Cortex of kidney (tissue), 1 donor: ENCODE results near the gene HIPK2.

ENCODE experiments used
- DNase-seq: peaks from one replicate; lab custom pipeline; 2025; lab: John Stamatoyannopoulos, UW

The HIPK2 gene

DNA sequence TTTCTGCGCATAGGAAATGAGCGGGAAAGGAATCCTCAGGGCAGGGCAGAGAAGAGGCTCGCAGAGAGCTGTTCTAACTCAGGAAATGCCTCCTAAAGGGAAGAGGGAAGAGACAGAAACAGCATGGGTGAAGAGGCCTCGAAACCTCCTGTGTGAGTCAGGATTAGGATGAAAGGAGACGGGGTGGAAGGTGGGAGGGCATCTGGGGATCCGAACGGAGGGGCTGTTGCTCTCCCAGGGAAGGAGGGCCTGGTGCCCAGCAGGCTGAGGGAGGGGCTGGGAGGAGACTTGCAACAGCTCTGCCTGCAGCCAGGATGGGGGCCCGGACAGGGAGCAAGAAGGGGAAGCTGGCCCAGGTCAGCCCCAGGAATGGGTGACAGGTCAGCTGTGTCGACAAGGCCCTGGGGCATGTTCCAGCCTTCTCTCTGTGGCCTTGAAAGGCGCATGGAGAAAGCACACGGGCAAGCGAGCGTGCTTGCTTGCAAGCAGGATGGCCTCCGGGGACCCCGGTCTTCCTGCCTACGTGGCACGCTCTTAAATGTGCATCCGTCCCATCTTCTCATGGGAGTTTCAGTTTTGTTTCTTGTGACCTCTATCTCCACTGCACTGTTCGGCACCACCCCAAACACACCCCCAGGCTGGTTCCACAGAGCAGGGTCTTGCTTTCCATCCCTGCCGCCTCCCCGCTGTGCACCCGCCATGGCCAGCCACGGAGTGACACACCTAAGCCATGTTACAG, 63.5 kb downstream of the HIPK2 start:
- no peak for DNase-seq

DNA sequence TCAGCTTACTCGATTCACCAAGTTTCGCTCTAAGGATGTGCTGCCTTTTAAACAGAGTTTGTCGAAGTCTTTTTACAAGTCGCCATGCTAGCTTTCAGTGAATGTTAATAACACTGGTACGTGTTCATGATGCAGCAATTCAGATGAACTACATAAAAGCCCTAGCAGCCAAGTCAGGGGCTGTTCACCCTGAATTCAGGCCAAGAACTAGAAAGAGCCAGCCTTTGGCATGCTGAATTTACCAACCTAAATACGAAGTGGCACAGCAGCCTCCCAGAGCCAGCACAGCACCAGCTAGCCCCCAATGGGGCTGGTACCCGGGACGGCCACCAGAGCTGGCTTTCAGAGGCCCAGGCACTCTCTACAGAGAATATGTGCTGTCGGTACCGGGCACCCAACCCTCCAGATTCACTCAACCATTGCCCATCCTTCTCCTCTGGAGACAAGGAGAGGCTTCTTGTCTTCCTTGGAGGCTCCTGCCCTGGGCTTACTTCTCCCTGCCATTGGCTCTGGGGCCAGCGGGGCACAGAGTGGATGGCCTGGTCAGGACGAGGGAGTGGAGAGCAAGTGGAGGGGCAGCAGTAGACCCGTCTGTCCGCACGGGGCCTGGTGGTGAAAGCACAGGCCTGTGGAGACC, 64.2 kb downstream of the HIPK2 start:
- no peak for DNase-seq

DNA sequence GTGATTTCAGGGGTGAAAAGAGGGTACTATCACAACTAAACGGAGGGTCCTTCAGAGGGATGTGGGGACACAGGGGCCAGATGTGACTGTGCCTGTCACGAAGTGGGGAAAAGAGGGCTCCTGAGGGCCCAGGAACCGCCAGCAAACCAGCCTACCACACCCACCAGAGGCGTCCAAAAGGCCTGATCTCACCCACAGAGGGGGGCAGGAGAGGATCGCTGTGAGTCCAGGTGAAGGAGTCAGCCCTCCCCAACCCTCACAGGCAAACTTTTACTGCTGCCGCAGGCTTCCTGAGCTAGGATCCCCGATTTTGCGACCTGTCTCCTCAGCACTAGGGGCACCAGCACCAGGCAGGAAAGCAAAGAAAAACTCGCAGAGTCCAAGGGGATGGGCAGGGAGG, 64.7 kb downstream of the HIPK2 start:
- DNase-seq: no peak

DNA sequence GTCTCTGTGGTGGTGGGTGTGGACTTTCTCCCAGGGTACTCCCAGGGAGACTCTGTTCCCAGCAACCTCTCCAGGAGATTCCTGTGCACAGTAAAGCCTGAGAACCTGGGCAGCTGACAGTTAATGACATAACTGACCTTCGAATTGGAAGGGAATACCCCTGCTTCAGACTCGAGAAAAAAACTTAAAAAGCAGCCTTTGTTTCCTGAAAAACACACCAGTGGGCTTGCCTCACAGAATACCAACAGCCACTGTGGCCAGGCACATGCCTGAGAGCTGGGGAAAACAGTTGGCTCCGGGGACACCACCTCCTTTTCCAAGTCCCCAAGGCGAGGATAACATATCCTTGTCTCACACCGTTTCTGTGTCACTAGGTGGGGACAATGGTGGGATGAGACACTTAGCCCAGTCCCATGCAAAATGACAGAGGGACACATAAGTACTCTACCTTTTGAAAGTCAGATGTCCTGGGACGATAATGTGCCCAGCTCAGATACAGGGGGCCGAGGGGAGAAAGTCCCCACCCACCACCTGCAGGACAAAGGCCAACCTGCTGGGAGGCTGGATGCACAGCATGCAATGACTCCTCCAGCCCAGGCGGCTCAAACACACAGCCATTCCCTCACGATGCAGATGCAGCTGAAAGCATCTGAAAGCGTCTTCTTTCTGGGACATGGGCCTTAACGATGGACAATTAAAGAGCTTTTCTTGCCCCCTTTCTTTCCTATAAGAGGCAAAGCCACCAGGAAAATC, 65.6 kb downstream of the HIPK2 start:
- no peak for DNase-seq

DNA sequence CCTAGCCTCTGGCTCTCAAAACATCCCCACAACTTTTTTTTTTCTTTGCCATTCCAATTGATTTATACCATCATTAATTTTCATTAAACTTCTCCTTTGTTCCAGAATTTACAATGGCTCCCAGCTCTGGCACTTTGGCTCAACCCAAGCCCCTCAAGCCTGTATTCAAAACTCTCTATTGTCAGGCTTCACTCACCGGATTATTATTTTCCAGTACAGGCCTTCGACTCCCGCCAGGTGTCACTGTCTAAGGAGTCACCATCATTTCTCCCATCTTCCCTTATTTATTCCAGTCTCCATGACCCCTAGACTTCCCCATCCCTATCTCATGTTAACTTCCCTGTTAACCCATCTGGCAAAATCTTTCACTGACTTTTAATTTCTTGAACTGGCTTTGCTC, 67.8 kb downstream of the HIPK2 start:
- DNase-seq: no peak

DNA sequence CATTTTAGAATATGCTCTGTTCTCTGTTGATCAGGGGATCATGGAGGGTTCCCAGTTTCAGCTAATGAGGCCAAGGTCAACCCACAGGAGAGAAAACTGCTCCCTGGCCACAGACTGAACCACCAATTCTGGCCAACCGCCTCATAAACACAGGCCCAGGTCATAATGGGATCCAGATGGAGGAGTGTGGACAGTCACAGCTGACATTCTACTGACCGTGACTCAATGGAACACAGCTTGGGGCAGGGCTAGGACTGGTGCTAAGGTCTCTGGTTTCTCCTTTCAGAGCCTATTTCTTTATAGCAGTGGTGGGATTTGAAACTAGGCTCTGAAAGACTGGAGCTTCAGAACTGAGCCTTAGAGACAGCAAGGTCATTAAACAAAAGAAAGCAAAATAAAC, 68.3 kb downstream of the HIPK2 start:
- no peak for DNase-seq

DNA sequence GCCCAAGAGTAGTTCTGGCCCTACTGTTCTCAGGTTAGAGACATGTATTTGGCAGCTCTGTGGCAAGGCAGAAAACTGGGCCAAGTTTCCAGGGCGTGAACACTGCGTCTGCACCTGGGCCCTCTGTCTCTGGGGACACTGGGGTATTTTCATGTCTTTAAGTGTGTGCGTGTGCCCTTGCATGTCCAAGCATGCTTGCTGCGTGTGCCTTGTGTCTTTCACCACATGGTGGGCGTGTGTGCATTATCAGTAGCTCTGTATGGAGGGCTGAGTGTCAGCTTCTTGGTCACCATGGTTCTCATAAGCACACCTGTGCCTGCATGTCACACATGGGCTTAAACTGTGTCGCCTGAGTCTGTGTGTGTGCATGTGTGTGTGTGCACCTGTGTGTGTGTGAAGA, 69.3 kb downstream of the HIPK2 start:
- DNase-seq: no peak

DNA sequence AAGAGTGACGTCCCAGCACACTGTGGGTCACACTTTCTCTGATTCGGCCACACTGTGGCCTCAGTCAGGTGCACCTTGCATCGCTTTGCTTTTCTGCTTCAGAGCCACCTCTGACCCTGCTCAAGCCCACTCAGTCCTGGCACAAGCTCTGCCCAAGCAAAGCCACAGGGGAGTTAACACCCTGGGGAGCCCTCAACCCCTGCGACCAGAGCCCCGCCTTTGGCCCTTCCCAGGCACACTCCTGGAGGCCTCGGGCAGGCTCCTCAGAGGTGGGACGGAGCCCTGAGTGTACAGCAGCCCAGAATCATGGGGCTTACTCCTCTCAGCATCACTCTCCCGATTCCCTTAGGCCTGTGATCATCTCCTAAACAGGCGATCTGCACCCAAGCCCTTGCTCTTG, 71.0 kb downstream of the HIPK2 start:
- DNase-seq: no peak

DNA sequence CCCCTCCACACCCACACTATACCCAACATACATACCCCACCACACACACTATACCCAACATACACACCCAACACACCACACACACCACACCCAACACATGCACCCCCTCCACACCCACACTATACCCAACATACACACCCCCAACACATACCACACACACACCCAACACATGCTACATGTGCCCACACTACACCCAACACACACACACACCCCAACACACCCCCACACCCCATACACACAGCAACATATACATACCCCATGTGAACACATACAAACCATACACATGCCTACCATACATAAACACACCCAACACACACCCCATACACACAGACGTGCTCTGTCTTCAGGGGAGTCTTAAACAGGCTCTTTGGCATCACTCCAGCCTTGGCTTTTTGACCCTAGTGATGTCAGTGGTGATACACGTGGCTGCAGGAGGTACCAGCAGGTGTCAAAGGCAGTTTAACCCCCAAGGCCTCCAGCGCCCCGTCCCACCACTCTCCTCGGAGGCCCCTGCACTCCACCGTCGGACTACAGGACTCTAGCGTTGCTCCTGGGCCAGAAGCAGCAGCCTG, 73.4 kb downstream of the HIPK2 start:
- DNase-seq: no peak

DNA sequence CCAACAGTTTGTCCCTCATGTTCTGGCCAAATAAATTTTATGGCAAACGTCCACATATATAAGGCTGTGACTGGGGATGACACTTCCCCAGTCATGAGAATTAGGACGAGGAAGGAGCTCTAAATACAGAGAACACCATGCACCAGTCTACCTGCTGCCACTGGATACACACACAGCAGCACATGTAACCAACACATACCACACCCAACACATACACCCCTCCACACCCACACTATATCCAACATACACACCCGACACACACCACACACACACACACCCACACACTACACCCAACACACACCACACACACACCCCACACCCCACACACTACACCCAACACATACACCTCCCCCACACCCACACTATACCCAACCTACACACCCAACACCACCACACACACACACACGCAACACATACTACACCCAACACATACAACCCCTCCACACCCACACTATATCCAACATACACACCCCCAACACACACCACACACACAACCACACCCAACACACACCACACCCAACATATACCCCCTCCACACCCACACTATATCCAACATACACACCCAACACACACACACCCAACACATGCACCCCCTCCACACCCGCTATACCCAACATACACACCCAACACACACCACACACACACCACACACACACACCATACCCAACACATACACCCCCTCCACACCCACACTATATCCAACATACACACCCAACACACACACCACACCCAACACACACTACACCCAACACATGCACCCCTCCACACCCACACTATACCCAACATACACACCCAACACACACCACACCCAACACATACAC, 74.1 kb downstream of the HIPK2 start:
- DNase-seq: no peak

DNA sequence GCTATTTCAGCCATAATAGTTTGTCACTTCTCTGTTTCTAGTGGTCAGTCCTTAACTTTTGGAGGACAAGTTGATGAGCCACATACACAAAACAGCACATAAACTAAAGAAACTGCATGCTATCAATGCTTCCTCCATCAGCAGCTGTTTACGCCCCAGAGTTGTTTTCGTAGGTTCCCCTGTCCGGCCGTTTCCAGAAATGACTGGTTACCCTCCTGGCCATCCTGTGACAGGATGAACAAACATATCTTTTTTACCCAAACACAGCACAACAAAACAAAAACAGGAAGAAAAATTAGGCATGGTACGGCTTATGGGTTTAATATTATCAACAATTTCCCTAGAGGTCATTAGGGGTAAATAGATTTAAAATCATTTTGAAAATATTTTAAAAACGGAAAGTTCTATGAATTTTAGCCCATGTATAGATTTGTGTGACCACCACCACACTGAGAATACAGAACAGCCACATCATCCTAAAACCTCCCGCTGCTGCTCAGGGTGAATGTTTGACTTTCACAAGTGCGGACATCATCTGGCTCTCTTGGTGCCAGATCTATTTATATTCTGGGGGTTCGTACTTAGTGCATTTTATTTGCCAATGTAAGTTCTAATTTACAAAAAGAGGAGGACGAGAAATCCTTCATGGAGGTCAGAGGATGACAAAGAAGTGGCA, 74.8 kb downstream of the HIPK2 start:
- DNase-seq: no peak

DNA sequence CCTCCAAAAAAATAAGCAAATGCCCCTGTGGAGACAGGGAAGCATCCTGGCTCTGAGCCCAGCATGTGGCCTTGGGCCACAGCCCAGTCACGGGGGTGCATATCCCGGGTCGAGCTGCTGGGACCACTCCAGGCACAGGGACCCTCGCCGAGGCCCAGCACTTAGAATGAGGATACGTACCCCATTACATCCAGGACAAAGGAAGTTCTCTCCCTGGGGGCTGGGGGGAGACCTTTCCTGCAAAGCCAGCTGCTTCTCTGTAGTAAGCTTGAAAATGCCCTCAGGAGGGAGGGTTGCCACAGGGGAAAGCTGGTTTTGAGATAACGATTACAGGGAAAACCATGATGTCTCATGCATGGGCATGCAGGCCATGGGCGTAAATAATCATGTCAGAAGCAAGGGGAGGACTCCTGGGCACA, 75.5 kb downstream of the HIPK2 start:
- no peak for DNase-seq

DNA sequence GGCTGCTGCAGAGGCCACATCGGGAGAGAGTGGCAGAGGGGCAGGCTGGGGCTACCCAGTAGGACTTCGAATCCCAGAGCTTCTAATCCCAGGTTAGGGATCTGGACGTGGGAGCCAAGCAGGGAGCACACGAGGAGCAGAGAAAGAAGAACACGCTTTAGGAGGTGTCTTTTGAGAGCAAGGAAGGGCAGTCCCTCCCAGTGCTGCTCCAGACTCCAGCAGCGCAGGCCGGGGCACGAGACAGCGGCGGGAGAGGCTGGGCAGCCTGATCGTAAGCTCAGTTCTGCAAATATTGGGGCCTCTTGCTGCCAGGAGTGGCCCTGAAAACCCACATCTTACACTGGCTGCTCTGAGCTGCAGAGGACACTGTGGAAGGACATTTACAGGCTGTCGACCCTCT, 75.9 kb downstream of the HIPK2 start:
- no peak for DNase-seq

DNA sequence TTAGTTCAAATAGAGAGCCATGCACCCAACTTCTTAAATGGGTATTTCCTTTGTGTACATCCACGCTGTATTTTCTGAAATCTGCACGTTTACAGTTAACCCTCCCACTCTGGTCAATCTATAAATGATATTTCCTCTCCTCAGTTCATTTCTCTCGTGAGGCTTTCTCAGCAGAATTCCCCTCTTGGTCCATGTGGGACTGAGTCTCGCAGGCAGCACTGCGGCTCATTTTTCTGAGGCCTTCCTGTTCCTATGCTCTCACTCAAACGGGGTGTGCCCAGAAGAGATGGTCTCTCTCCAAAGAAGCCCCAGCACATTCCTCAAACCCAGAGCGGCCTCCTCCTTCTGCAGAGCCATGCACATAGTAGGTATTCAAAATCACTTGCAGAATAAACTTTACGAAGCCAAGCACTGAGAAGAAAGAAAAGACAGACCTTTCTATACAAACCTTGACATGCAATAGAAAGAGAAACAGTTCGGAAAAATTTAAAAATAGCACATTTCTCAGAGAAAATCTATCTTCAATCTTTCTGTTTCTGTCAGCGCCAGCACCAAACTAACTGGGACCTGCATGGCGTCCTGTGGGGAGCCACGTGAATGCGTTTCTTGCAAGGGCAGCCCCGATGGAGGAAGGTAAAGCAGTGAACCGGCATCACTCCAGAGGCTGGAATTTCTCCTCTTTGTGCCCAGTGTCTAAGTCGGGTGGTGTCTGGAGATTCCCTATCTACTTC, 77.1 kb downstream of the HIPK2 start:
- DNase-seq: no peak

DNA sequence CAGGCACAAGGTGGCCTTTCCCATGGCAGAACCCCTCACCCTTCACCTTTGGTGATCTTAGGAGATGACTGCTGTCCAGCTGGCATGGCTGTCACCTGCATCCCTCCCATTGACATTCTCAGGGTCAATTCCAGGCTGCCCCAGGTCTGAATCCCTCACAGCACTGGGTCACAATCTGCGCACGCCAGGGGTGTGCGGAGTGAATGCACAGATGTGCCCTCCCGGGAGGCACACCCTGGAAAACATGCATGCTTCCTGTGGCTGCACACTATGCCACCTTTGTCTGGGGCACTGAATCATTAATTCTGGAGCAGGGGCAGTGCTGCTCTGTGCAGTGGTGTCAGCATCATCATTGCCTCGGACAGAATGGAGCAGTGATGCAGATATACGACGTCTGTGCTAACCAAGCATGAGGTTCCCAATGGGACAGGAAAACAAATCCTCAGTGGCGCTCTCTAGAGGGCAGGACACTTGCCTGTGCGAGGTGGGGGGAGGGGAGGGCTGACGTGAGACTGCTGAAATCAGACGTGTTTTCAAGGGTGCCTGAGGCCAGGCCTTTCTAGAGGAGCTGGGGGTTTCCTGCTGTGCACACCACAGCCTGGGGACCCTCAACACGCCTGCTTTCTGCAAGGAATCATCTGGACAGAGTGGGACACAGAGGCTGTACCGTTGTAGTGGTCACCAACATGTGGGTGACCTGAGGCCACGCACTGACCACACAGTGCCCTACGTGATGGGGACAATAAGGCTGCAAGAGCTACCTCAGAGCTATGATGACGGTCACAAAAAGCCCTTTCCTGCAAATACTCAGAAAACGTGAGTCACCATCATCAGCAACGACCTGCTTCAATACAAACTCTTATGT, 77.9 kb downstream of the HIPK2 start:
- DNase-seq: no peak

DNA sequence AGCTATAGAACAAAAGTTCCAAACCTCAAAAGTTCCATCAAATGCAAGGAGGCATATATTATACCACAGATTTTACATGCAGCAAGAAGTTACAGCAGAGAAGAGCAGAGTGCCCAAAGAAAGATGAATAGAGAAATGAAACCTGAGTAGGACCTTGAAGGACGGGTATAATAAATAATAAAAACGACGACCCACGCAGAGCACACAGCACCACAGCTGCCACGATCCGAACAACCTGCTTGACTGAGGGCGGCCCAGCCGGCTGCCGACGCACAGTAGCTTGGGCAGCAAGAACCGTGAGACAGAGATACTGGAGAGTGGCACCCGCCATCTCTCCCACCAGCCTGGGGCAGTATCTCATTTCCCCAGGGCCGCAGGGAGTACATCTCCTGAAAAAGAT, 79.0 kb downstream of the HIPK2 start:
- DNase-seq: no peak

DNA sequence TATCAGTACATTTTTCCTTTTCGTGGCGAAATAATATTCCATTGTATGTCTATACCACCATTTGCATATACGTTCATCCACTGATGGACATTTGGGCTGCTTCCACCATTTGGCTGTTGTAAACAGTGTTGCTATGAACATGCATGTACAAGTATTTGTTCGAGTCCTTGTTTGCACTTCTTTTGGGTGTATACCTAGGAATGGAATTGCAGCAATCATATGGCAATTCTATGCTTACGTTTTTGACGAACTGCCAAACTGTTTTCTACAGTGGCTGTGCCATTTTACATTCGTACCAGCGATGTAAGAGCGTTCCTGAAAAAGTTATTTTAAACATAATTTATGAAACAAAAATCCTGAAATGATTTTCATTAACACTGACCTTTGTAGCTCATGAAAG, 79.5 kb downstream of the HIPK2 start:
- no peak for DNase-seq

DNA sequence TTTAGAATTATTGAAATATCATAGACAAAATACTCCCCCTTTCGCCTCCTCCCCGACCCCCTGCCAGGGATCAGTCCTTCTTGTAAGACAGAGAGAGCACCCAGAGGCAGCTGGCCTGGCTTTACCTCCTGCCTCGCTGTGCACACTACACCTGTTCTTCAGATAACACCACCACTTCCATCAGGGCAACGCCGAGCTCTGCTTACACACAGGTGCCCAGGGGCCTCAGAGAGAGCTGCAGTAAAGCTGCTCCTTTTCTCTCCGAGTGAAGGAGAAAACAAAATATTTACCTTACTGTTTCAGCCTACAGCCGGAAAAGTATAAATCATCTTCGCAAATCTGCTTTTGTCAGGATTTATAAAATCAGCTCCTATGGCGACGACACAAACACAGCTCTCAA, 80.7 kb downstream of the HIPK2 start:
- no peak for DNase-seq

DNA sequence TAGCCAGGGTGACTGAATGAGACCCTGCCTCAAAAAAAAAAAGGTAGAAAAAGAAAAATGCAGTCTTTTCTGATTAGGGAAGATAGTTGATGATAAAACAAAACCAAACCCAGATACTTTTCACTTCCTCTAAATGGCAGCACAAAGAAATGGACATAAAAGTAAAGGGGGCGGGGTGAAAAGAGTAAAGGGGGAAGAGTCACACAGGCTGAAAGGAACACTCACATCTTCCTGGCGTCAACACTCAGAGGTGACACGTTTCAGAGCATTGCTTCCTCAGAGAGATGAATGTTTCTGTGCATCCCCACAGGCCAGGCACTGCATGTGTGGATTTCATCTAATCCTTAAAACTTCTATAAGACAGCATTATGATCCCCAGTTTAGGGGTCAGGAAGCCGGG, 81.2 kb downstream of the HIPK2 start:
- no peak for DNase-seq

DNA sequence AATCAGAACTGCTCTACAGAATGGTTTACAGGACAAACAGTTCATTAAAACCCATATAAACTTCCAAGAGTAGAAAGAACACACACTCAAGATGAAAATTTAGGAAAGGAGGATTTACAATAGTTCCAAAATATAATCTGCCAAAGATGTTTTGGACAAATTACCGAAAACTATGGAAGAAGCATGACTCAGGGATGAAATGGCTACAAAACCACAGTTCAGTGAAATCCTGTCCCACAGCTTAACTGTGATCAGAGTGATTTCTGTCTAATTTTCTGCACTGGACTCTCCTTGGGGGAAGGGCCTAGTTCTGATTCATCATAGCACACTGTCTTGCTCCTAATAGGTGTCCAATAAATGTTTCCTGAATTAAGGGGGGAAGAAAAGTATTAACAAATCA, 82.2 kb downstream of the HIPK2 start:
- DNase-seq: no peak
